ENCODE data around the gene TESK2.

Gene TESK2

DNA sequence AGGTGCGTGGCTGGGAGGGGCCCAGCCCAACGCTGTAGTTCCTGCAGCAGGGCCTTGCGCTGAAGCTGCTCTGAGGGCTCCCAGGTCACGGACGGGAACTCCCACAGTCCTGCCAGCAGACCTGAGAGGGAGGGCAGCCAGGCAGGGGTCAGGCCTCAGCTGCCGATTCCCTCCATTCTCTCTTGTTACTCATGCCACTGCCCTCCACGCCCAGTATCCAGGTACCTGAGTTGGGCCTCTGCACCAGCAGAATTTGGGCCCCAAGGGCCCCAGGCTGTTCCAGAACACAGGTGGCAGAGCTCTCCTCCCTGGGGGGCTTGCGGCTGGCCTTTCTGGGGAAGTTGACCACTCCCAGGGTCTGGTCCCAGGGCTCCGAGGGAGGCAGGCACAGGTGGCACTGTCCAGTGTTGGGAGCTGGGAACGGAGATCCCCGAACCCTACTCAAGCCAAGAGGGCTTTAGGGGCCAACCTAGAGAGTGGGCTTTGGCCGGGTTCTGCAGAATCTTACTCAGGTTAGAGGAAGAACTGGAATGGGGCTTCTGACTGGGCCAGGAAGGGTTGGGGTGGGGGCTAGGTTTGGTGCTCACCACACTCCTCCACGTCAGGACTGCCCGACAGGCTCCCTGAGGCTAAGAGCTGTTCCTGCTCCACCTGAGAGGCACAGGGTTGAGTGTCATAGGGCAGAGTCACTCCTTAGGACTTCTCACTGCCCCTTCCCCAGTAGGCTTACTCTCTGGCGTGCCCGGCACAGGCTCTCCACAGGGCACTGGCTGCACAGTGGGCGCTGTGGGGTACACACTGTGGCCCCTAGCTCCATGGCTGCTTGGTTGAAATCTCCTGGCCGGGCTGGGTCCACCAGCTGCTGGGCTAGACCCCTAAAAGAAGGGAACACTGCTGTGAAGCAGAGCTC, 159.3 kb downstream of the TESK2 start:
- no peak for DNase-seq

GRCh38 chr1:45329445-45329844, 161.5 kb downstream of the TESK2 start:
- DNase-seq = no peak

DNA sequence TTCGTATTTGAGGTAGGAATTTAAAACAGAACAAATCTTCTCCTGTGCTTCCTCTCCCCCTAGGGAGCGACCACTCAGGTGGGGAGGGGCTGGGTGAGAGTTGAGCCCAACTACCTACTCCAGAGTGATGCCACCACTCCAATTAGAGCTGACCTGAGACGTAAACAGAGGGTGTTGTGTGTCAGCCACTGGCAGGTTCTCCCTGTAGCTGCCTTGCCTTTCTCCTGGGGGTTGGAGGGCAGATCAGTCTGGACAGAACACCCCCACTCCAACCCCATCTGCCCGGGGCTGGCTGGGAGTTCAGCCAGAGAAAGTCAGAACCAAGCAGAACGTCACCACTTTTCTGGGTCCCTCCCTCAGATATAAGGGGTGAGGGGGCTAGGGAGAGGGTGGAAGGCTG, 162.3 kb downstream of the TESK2 start:
- DNase-seq = no peak

GRCh38 chr1:45327644-45328515, 163.1 kb downstream of the TESK2 start:
- DNase-seq = peak; percentile 46

GRCh38 chr1:45326627-45327623, 164.0 kb downstream of the TESK2 start, which contains the start of gene HPDL:
TSS of gene HPDL (plus strand) at chr1:45326895. CDS start at chr1:45327149, 254 bp downstream.
- DNase-seq = peak; percentile 71

- DNase-seq = no peak
These were observed 165.0 kb downstream of the TESK2 start for GRCh38 chr1:45325851-45326506.

- DNase-seq = no peak
These were observed 168.4 kb downstream of the TESK2 start for GRCh38 chr1:45322486-45323040.

DNA sequence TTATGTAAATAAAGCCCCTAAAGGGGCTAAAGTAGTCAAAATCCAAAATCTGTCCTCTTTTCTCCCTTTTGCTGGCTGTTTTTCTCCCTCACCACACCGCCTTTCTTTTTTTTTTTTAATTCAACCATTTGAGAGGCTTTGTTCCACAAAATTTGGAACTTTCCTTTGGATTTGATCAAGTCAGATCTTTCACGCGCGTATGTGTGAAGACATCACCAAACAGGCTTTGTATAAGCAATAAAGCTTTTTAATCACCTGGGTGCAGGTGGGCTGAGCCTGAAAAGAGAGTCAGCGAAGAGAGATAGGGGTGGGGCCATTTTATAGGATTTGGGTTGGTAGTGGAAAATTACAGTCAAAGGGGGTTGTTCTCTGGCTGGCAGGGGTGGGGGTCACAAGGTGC, 169.5 kb downstream of the TESK2 start:
- DNase-seq = no peak

DNA sequence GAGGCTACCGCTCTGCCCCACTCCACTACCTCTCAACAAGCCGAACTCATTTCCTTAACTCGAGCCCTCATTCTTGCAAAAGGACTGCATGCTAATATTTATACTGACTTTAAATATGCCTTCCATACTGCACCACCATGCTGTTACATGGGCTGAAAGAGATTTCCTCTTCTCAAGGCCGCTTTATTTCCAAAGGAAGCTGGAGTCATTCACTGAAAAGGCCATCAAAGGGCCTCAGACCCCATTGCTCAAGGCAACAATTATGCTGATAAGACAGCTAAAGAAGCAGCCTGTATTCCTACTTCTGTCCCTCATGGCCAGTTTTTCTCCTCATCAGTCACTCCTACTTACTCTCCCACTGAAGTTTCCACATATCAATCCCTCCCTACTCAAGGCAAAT, 171.2 kb downstream of the TESK2 start:
- DNase-seq = no peak

DNA sequence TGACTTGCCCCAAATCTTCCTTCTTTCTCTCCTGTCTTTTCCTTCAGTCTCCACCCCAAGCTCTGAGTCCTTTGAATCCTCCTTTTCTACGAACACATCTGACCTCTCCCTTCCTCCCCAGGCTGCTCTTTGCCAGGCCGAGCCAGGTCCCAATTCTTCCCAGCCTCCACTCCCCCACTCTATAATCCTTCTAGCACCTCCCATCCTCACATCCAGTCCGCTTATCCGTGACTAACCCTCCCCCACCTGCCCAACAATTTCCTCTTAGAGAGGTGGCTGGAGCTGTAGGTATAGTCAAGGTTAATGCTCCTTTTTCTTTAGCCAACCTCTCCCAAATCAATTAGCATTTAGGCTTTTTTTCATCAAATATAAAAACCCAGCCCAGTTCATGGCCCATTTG, 173.8 kb downstream of the TESK2 start:
- no peak for DNase-seq

DNA sequence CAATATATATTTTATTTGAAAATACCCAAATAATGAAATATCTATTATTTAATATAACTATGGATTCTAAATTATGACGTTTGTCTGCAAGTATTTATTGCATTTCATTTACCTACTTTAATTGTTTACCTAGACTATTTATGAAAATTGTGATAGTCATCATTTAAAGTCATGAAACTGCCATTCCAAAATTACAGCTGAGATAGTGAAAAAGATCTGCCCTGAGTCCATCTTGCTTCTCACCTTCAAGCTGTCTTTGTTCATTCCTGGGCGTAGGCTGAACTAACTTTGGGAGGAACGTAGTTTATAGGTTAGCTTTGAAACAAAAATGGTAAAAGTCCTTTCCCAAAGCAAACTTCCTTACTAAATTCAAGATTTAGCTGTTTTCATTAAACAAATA, 176.7 kb downstream of the TESK2 start:
- no peak for DNase-seq

DNA sequence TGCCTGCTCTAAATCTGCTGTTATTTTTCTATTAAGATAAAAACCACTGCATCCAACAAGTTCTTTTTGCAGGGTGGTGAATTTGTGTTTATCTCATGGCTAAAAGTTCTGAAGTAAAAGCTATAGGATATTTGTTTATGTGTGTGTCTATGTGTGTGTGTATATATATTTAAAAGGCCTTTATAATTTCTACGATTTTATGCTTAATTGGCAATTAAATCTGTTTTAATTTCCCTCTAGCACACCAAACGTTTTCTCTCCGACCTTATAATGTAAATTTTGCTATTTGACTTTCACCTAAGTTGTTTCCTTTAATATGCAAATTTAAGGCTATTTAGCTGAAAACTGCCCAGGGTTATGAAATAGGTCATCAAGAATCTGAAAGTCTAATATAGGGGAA, 184.1 kb downstream of the TESK2 start:
- no peak for DNase-seq

DNA sequence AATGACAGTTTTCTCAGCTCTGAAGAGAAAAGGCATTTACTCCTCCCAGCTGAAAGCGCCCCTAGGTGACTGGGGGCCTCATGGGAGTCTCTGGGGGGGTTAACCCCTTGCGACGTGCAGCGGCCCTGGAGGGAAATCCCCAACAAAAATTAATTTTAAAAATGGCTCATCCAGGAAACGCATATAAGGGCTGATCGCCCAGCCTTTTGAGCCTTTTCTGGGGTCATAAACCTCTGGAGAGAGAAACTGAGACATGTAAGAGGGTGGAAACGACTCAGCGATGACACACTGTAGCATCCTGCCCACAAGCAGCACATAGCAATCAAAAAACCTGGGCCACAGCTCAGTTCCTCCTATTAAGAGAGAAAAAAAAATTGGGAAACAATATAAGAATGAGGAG, 184.6 kb downstream of the TESK2 start:
- DNase-seq = no peak

DNA sequence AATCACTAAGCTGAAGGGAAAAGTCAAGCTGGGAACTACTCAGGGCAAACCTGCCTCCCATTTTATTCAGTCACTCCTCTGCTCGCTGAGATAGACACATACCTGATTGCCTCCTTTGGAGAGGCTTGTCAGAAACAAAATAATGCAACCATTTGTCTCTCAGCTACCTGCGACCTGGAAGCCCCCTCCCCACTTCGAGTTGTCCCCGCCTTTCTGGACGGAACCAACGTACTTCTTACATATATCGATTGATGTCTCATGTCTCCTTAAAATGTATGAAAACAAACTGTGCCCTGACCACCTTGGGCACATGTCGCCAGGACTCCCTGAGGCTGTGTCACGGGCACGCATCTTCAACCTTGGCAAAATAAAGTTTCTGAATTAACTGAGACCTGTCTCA, 185.7 kb downstream of the TESK2 start:
- DNase-seq = no peak

- no peak for DNase-seq
These were observed 186.5 kb downstream of the TESK2 start for GRCh38 chr1:45304311-45305081.

DNA sequence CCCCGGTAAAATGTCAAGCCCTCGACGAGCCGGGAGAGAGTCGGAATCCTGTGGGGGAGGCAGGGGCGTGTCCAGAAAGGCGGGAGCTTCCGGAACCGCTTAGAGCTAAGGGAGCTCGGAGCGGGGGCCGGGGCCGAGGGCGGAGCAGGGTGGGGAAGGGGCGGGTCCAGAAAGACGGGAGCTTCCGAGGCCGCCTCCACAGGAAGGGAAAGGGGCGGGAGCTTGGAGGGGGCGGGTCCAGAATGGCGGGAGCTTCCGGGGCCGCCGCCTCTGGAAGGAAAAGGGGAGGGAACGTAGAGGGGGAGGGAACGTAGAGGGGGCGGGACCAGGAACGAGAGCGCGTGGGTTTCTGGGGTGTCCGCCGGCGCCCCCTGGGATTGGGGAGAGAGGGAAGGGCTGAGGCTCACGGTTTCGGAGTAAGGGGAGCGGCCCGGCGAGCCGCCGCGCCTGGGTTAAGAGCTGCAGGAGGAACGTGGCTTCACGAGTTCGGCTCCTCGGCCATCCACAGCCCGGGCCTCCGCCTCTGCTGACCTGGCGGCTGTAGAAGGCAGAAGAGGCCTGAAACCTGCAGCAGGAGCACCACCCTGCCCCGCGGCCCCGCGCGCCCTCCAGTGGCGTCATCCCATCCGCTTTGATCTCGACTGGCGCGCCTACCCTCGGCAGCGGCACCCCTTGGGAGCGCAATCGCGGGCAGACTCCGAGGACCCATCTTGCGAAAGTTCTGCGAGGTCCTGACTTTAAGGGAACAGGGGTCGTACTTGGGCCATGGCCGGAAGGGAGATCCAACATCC, 187.2 kb downstream of the TESK2 start:
- peak; percentile 97 for DNase-seq

DNA sequence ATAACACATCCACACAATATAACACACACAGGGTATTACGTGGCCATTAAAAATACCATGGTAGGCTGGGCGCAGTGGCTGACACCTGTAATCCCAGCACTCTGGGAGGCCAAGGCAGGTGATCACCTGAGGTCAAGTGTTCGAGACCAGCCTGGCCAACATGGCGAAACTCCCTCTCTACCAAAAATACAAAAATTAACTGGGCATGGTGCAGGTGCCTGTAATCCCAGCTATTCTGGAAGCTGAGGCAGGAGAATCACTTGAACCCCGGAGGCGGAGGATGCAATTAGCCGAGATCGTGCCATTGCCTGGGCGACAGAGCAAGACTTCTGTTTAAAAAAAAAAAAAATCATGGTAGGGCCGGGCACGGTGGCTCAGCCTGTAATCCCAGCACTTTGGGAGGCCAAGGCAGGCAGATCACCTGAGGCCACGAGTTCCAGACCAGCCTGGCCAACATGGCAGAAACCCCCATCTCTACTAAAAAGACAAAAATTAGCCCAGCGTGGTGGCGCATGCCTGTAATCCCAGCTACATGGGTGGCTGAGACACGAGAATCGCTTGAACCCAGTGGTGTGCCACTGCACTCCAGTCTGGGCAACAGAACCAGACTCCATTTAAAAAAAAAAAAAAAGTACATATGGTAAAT, 188.3 kb downstream of the TESK2 start:
- no peak for DNase-seq

DNA sequence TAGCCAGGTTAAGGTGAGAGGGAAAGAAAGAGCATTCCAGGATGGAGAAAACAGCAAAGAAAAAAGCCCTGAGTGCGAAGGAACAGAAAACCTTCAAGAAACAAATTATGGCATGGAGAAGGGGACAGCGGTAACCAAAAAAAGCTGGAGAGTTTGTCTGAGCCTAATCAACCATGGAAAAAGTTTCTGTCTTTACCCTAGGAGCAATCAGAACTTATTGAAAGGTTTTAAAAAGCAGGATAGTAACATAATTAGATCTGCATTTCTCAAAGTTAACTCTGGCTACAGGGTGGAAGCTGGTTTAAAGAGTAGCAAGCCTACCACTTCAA, 190.3 kb downstream of the TESK2 start:
- DNase-seq = no peak

DNA sequence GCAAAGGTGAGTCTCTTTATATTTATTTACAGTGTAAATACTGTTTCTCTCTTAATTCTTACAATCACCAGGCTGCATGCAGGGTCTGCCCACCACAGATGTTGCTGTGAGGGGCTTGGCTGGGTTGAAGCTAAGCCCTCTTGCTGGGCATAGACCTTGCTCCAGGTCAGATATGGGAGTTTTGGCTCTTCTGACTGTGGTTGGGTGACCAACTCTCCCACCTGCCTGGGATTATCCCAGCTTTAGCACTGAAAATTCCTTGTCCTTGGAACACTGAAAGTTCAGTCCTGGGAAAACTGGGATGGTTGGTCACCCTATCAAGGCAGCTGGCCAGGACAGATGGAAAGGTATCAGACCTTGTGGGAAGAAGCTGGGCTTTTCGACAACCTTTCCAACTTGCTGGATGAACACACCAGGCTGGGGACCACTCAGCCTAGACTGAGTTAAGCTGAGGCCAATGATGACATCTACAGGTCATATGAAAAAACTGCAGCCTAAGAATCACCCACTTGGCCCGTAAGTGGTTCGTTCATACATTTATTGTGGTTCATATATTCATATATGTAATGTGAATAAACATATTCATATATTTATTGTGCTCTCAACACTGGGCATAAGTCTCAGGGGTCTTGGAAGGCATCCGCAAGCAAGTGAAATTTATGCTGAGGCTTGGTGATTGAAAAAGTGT, 190.8 kb downstream of the TESK2 start:
- DNase-seq = peak; percentile 83

Measured in NCI-H526 treated with DMSO at 0.1 percent for 48 hours (cell line).